Right renal pelvis (tissue), 4 donors: ENCODE measurements around the gene ANO3. TPM values are rescaled to one million over a fixed set of nuclear protein-coding genes. Genes with fewer than 3 reads are reported as not detected.
"Not testable (repeated sequence)": the region's sequence is repeated elsewhere in the genome, so short reads cannot be mapped to it uniquely, and the experiment has no call there.

Experiments
- DNase-seq, 4 donors: peaks; one replicate each; pipeline ENCODE4 v3.0.0-alpha.2; 2013; ENCODE audit warnings: low read depth in 4 of 4, low spot score in 3 of 4, missing footprints in 1 of 4
- polyA plus RNA-seq, 4 donors: library from polyadenylated mRNA; unstranded; fragments of 120-200 nt; gene quantifications; one replicate each; pipeline ENCODE4 v1.2.1, GENCODE V29; 2013; ENCODE audit not compliant: insufficient read length in 4 of 4

The ANO3 gene
- polyA plus RNA-seq, result 1 to 10 TPM; 2.6 to 4.2 (median 3.4) TPM

GRCh38 chr11:26331911-26332571, at the start of gene ANO3:
Gene ANO3 (plus strand): TSS chr11:26332130. CDS start chr11:26332276, 146 bp downstream.
- peak; percentile 61 to 82 (median 78) for DNase-seq

GRCh38 chr11:26283852-26284408, 48.0 kb upstream of the ANO3 start:
- no peak for DNase-seq

- no peak for DNase-seq
These were observed 46.3 kb upstream of the ANO3 start for GRCh38 chr11:26285608-26286007.

DNA sequence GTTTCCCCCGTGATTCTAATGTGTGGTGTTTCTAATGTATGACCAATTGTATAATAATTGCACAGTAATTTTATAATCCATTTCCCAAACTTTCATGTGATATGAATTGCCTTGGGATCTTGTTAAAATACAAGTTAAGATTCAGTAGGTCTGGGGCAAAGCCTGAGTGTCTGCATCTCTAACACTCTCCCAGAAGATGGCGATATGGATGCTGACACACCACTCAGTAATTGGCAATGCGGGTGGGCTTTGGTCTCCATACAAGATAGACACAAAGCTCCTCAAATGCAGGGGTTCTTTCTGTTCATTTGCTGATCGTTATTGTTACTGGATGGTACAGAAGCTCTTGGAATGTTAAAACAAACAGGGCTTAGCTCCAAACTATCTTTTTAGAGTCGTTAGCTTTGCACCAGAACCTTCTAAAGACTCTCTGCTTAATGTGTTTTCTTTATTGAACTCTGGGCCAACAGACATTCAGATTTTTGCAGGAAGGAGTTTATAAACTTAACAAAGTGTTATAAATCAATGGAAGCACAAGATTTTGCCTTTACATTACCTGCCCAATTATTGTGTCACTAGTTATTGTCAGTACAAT, 45.4 kb upstream of the ANO3 start:
- no peak for DNase-seq

DNA sequence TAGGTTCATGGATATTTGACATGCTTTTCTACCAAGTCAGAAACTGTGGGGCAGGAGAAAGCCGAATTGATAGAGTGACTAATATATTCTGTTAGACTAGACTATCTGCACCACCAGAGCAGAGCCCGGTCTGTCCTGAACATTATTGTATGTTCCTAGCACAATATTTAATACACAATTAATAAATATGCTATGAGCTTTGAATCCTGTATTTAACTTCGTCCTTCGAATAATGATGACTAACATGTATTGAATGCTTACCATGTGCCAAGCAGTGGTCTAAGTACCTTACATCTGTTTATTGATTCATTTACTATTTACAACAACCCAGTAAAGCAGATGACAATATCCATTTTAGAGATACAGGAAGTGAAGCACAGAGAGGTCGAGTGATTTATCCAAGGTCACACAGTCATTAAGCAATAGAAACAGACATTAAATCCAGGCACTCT, 44.8 kb upstream of the ANO3 start:
- DNase-seq, result no peak

- DNase-seq, result peak; percentile 26 to 48 (median 39)
These were observed 34.5 kb upstream of the ANO3 start for GRCh38 chr11:26297189-26297975.

DNA sequence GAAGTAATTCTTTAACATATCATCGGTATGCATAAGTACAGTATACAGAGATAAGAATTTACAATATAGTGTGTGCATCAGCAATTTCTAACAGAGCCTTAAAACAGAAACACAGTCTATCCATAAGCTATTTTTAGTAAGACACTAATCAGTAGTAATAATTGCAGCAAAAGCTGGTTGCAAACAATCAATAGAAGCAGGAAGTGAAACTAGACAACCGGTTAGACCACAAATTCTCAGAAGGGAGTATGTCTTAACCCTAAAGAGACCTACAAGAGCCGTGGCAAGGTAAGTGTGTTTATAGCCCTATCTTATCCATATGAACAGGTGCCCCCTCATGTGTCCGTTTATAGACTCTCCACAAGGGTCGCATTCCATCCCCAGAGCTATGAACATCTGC, 15.6 kb upstream of the ANO3 start:
- not testable (repeated sequence) for DNase-seq

DNA sequence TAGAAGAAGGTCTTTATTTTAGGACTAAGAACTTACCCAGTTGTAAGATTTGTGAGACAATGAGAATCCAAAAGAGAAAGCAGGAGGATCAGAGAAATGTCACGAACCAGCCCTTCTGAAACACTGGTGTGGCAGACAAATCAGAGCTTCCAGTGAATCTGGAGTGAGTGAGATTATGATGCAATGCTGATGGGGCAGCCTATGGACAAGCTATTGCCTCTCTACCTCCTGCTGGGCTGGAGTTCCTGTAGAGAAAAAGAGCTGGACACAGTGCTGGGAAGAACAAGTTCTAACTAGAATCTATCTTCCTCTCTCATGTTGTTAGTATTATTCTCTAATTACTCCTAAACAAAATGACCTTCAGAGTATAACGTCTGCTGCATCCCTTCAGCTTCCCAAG, 12.0 kb upstream of the ANO3 start:
- no peak for DNase-seq

DNA sequence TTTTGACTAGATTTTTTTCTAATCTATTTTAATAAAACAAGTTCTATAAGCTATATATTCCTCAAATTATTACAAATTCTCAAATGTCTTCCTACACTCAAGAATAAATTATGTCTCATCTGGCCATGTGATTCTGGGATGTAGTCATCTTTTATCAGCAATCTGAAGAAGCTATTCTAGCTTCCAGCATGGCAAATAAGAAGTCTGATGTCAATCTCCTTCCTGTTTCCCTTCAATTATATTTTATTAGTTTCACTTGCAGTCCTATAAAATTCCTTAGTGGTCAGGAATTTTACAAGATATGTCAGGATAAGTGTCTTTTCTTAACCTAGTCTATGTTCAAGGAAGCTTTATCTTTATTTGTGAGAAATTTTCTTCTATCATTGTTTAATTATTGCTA, 10.4 kb upstream of the ANO3 start:
- DNase-seq, result no peak

- DNase-seq, result no peak
These were observed 9.4 kb upstream of the ANO3 start for GRCh38 chr11:26322335-26323067.

DNA sequence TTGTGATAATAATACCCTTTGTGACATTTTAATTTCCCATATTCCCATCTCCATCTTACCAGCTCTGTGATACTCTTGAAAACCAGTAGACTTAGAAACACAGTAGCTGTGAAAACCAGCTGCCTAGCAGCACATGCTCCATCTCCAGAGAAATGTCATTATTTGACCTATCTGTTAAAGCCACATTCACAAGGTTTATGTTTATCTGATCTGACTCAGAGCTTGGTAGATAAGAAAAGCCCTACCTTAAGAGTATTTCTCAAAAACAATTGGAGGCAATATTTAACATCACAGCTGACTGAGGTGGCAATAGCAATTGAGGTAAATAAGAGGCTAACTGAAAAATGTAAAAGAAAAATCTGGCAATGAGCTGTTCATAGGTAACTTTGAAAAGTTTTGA, 8.1 kb upstream of the ANO3 start:
- DNase-seq, result no peak

- no peak for DNase-seq
These were observed 7.7 kb upstream of the ANO3 start for GRCh38 chr11:26324270-26324669.

- DNase-seq, result no peak
These were observed 5.0 kb upstream of the ANO3 start for GRCh38 chr11:26326793-26327400.

DNA sequence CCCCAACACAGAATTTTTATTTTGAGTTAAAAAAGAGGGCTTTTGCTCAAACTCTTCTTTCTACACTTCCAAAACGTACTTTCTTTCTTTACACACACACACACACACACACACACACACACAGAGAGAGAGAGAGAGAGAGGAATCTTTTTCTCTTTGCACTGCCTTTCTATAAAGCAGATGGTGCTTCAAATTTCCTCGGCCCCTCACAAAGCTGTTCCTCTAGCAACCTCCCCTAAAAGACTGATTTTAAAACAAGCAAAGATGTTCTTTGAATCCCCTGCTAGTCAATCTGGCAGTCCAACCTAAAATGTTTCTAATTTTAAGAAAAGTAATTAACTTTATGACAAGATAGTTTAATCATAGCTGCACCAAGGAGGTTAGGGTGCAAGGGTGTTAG, 2.7 kb upstream of the ANO3 start:
- DNase-seq, result no peak

- DNase-seq, result no peak
These were observed 1.7 kb upstream of the ANO3 start for GRCh38 chr11:26330262-26330661.

- DNase-seq, result peak in 1 of 4 donors; percentile 1
These were observed 614 bp downstream of the ANO3 start for GRCh38 chr11:26332572-26332915.

- no peak for DNase-seq
These were observed 2.0 kb downstream of the ANO3 start for GRCh38 chr11:26333906-26334305.

DNA sequence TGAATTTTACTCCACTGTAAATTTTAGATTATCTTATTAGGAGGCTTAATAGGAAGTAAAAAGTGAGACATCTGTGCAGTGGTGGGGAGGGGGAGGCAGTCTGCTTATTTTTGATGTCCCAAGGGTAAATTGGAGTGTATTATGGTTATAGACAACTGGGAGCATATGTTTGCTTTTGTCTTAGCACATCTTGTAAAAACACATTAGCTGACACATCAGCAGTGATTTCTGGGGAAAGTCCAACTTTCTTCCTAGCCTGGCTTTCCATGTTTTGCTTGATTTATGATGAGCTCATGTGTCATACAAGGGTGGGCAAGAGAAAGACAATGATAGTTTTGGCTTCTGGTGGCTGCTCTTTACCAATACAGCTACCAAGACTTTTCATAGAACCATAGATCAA, 4.0 kb downstream of the ANO3 start:
- no peak for DNase-seq

DNA sequence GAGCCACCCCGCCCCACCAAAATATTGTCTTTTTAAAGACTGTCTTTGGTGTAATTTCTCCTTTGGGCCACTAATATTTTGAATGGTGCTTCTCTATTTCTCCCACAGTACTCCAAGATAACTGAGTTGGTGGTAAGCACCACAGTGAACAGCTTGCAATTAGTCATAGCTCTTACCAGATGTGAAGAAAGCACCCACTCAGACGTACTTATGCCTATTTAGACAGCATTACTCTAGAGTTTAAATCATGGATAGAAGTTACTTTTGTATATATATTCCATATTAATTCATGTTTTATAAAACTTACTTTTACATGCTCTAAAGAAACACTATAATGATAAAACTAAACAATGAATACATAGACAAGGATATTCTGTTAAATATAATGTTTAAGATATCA, 12.7 kb downstream of the ANO3 start:
- no peak for DNase-seq

GRCh38 chr11:26348776-26349175, 16.8 kb downstream of the ANO3 start:
- DNase-seq, result no peak
